GM21423 (cell line): Measurements from ENCODE around the gene TMEM106C.

Experiments used
- ATAC-seq: cut with Tn5 transposase; IDR thresholded peaks from one replicate; pipeline ENCODE4 v1.9.1; 2021; ENCODE audit warnings: mild to moderate bottlenecking, moderate library complexity; ENCODE audit not compliant: unreplicated experiment

TMEM106C gene, protein sequence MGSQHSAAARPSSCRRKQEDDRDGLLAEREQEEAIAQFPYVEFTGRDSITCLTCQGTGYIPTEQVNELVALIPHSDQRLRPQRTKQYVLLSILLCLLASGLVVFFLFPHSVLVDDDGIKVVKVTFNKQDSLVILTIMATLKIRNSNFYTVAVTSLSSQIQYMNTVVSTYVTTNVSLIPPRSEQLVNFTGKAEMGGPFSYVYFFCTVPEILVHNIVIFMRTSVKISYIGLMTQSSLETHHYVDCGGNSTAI

DNA sequence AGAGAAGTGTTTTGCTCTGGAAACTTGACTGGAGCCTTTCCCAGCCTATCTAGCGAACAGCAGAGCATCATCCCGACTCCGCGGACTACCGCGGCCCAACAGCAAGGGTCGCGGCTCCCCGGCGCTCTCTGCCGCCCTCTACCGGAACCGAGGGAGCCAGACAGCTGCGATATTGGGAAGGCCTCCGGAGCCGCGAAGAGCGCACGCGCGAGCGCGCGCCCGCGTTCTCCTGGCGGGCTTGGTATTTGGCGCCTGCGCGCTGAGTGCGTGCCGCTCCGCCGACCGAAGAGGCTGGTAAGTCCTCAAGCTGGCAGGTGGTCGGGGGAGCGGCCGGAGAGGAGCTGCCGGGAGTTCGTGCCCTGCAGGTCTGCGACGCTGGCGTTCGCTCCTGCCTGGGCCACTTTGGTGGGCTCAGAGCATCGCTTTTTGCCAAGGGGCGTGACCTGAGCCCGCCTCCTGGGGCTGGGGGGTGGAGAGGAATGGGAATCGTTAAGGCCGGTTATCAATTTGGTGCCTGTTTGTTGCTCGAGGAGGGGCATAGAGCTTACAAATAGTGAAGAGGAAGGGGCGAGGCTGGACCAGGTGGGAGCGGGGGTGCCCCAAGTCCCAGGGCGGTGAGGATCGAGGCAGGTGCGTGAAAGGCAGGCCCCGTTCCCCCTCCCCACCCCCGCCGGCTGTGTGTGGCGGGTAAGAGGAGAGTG lies at the start of gene TMEM106C:
TSS of gene TMEM106C (plus strand) at position 257 of the 701 bp plus-strand sequence. CDS start 641 bp downstream, outside the sequence.
- ATAC-seq = peak; percentile 97

GRCh38 chr12:47920913-47921312 lies 42.5 kb upstream of the TMEM106C start:
- no peak for ATAC-seq

DNA sequence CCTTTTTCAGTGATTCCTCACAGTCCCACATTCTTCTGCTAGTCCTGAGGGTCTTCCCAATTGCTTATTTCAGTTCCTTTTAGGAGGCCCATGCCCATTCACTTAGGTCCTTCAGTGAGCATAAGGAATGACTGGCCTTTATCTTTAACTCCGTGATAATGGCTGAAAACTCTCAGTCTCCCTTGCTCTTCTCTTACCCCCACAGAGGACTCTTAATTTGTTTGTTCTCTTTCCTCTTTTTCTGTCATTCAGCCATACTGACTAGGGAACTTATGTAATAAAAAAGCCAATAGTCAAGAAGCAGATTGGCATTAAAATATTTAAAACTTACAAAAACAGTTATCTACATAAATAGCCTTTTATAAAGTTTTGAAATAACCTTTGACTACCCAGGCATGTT lies 41.5 kb upstream of the TMEM106C start:
- no peak for ATAC-seq

DNA sequence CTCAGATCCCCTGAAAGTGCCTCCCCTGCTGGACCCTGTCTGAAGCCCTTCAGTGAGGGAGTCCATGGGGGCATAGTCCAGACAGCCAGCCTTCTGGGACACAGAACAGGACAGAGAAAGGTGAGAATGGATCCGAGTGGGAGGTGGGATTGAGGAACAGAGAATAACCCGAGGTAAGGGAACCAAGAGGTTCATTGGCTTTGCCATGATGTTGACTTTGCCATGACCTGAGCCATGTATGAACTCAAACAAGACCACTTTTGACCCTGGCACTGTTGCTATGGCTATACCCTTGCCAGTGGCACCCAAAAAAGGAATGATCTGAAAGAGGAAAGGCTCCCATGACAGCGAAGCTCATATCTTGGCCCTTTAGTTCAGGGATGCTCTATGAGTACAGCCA lies 36.0 kb upstream of the TMEM106C start:
- ATAC-seq = no peak

DNA sequence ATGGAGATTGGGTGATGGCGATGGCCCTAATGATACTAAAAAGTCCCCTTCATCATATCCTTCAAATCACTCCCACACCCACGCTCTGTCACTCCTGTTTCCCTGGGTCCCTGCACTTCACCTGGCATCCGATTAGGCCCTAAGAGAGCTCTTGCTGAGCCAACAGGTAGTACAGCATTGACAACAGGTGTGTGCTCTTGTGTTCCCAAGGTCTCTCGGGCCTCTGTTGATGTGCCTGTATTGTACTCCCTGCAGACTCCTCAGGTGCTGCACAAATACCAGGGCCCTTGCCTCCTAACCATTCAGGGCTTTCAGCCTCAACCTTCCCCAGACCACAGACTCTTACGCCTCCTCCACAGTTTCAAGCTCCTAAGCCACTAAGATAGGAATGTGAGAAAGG lies 32.8 kb upstream of the TMEM106C start:
- ATAC-seq = no peak

DNA sequence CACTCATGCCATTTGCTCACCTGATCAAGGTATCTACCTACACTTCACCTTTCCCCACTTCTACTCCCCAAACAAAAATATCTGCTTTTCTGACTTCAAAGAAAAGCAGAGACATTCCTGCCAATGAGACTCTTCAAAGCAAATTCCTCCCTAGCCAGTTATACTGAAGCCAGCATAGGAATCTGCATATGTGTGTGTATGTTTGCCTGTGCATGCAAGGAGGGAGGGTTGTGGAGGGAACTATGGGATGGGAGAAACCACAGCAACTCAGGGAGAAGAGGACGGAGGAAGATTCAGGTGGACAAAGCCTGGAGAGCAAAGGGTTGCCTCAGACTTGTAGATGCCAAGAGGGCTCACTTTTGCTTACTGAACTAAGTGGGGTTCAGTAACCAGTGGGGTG lies 32.2 kb upstream of the TMEM106C start:
- ATAC-seq = no peak

DNA sequence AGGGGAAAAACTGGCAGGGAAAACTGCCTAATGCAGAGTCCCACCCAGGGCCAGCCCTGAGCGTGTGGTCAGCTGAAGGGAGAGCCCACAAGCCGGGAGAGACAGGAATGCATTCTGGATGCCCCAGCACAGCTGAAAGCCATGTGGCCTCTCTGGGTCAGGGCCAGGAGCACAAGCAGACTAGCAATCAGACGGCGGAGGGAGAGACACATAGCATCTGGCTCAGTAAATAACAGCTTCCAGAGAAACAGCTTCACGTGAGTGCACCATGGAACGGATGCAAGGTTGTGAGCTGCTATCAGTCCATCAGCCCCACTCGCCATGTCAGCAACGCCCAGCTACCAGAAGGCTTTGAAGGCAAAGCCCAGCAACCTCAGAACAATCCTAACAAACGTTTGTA lies 28.2 kb upstream of the TMEM106C start:
- no peak for ATAC-seq

GRCh38 chr12:47938093-47938492 lies 25.3 kb upstream of the TMEM106C start:
- no peak for ATAC-seq

- ATAC-seq = no peak
Observed at GRCh38 chr12:47938594-47938993, 24.8 kb upstream of the TMEM106C start.

DNA sequence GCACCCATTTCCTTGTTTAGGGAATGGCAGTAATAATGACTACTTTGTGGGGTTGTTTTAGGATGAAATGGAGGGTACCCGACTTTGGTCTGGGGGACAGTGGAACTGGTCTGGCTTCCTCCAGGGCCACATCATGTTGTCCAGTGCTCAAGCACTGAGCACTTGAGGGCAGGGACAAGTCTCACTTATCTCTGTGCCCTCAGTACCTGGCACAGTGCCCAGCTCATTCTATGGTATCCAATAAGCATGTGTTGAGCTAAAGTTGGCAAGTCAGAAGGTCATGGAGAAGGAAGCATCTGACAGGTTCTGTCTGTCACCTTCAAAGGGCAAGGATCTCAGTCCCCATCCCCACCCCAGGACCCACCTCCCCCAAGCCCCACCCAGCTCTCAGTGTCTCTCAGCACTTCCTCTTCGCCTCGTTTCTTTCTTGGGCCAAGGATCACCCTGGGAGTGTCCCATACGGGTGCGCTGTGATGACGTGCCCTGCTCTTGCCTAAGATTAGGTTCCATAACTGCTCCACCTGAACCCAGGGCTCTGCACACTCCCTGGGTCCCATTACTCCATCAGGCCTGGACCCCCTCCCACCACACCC lies 24.3 kb upstream of the TMEM106C start:
- no peak for ATAC-seq

- no peak for ATAC-seq
Observed at GRCh38 chr12:47940773-47941474, 22.5 kb upstream of the TMEM106C start.

- no peak for ATAC-seq
Observed at GRCh38 chr12:47941475-47941780, 22.0 kb upstream of the TMEM106C start.

DNA sequence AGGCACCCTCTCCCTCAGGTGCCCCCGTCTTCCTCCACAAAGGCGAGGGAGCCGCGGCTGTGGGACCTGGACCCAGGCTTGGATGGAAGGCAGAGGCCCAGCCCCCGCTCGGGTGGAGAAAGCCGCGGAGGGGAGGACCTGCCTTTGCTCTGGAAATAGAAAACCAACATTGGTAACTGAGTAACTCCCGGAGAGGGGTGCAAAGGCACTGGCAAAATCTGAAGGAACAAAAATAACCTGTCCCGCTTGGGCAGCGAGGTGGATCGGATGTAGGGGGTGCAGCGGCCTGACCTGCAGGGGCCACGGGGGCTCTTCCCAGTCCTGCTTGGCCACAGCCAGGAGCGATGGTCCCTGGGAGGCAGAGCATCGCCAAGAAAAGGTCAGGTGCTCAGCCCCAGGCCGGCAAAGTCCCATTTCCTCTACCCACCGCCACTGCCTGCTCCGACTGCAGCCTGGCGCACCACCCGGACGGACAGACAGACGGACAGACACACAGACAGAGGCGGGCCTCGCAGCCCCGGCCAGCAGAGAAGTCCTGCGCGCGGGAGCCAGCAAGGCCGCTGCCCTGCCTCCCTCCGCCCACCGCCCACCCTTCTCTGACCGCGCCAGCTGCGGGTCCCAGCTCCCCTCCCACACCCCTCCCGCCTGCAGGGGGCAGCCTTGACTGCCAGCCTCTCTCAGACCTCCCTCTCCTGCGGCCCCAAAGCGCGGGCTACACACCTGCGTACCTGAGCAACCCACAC lies 21.4 kb upstream of the TMEM106C start:
- no peak for ATAC-seq

- no peak for ATAC-seq
Observed at GRCh38 chr12:47942614-47943225, 20.7 kb upstream of the TMEM106C start.

- ATAC-seq = no peak
Observed at GRCh38 chr12:47943623-47944340, 19.6 kb upstream of the TMEM106C start.

- no peak for ATAC-seq
Observed at GRCh38 chr12:47944685-47945340, 18.6 kb upstream of the TMEM106C start.

DNA sequence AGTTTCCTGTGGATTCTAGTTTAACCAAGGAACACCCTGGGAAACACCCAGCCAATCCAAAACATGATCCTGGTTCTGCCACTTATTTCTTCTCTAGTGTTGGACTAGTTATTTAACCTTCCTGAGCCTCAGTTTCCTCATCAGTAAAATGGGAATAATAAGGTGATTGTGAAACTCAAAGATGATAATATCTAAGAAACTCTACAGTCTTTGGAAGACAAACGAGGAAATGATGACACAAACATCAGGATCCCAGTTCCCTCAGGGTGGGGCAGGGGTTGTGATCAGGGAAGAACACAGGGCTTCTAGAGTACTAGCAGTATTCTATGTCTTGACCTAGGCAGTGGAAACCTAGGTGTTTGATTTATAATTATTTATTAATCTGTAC lies 18.1 kb upstream of the TMEM106C start:
- no peak for ATAC-seq

DNA sequence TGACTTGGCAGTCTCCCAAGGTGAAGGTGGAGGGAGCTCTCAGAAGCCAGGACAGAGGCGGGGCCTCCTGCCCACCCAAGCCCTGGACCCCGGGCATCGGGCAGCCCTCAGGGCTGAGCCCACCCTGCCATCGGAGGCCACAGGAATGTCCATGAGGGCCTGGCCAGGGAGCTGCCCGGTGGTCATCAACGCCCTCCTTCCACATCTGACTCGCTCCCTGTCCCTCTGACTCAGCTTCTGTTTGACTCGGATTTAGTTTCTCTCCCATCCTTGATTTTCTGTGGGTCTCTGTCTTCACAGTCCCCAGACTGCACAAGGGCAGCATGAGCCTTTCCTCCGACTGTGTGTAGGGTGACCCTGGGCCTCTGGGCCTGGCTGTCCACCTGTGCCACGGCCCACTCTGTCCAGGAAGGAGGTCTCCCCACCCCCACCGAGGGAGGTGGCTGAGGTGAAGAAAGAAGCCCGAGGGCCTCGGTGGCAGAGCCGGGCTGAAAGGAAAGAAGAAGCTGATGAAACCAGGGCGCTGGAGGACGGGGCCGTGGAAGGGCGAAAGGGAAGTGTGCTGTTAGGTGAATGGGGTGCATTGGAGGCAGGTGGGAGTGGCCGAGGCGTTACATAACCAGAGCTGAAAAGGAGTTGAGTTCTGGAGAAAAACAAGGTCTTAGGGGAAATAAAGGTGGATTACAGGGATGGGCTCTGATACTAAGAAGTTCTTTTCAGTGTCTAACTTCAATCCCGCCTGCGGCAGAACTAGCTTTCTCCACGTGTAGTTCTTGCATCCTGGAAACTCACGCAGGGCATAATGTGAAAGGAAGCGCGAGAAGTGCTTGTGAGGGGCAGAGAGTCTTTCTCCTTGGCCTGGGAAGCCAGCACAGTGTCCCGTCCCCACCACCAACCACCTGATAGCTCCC lies 16.7 kb upstream of the TMEM106C start:
- ATAC-seq = no peak

GRCh38 chr12:47947341-47947740 lies 16.1 kb upstream of the TMEM106C start:
- no peak for ATAC-seq
